Left renal pelvis (tissue), 4 donors: ENCODE data around the gene B3GNT3. TPM values are rescaled to one million over a fixed set of nuclear protein-coding genes. Genes with fewer than 3 reads are reported as not detected.
A peak's percentile ranks its signal among the peaks of the same experiment; 100 is the strongest.

Source experiments
- DNase-seq, 4 donors: peaks; one replicate each; pipeline ENCODE4 v3.0.0-alpha.2; 2013; ENCODE audit warnings: low read depth in 4 of 4, low spot score in 3 of 4
- polyA plus RNA-seq, 4 donors: library from polyadenylated mRNA; unstranded; fragments of 120-200 nt; gene quantifications; one replicate each; pipeline ENCODE4 v1.2.1, GENCODE V29; 2013; ENCODE audit not compliant: insufficient read length in 4 of 4

B3GNT3 gene
- polyA plus RNA-seq, 4 donors = 0.15 to 13.6 (median 6.3) TPM

DNA sequence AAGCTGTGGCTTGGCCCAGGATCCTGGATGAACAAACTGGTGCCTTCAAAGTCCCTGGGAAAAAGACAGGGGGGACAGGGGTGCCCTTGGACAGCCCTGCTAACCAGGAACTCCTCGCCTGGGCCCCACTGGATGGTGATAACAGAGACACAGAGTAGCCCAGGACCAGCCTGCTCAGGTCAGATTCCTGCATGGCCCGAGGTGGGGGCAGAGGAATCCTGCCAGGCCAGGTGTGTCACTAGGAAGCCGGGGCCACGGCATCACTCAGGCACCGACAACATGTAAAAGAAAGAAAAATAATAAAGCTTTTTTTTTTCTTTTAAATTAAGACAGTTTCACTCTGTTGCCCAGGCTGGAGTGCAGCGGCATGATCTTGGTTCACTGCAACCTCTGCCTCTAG, 59.1 kb downstream of the B3GNT3 start:
- no peak for DNase-seq

DNA sequence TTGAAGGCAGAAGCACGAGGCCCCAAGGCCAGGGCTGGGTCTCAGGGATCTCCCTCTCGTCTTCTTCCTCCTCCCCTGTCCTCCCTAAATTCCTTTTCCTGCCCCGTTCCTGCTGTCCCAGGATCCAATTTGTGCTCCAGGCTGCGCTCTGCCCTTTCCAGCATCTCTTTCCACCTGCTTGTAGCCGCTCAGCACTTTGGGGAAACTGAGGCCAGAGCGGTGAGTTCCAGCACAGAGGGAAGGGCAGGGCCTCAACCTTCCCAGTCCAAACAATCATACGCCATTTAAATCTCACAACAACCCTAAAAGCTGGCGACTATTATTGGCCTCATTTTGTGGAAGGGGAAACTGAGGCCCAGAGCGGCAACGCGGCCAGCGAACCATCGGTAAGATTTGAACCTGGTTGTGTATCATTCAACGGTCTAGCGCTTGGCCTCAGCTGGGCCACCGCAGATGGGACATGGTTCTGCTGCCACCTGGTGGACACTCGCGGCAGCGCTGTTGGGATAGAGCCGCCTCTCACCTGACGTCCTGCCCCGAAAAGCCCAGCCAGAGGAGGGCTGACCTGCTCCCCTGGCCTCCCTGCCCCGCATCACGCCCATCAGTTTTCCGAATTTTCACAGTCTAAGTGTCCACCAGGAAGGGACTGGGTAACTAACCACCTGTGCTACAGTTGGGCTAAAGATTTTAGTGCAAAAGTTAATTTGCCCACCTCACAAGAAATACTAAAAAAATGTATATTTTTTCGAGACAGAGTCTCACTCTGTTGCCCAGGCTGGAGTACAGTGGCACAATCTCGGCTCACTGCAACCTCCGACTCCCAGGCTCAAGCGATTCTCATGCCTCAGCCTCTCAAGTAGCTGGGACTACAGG, 60.6 kb downstream of the B3GNT3 start:
- DNase-seq = peak in 3 of 4 donors; percentile 29 to 58 (median 56)

DNA sequence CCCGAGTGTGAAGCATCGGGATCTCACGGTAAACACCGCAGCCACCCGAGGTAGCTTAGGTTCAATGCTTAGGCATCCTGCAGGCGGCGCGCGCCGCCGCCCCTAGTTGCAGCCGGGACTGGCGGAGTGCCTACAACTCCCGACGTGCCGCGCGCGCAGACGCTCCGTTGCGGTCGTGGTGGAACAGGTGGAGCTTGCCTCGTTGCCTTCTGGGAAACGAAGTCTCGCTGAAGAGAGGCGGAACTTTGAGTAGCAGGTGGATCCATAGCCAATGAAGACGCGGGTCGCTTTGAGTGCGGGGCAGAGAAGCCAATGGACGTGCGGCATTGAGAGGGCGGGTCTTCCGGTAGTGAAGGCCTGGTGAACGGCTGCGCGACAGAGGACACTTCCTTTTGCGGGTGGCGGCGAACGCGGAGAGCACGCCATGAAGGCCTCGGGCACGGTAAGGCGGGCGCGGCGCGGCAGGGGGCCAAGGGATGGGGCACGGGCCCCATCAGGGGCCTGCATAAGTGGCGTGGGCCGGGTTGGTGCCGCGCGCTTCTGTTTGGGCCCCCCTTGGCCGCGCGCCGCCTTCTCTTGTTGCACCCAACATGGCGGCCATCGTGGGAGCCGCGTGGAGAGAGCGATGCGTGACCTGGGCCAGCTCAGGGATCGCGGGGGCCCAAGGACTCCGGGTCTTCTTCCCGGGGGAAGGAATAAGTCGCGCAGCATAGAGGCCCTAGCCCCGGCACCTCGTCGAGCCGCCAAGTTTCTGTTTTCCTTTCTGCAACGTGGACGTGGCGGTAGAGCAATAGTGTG, 64.8 kb downstream of the B3GNT3 start, which contains the start of gene RPL18A:
TSS of gene RPL18A (plus strand) at position 378 of the 798 bp plus-strand sequence. CDS start at position 425, 47 bp downstream.
- peak; percentile 98 to 99 (median 98) for DNase-seq

DNA sequence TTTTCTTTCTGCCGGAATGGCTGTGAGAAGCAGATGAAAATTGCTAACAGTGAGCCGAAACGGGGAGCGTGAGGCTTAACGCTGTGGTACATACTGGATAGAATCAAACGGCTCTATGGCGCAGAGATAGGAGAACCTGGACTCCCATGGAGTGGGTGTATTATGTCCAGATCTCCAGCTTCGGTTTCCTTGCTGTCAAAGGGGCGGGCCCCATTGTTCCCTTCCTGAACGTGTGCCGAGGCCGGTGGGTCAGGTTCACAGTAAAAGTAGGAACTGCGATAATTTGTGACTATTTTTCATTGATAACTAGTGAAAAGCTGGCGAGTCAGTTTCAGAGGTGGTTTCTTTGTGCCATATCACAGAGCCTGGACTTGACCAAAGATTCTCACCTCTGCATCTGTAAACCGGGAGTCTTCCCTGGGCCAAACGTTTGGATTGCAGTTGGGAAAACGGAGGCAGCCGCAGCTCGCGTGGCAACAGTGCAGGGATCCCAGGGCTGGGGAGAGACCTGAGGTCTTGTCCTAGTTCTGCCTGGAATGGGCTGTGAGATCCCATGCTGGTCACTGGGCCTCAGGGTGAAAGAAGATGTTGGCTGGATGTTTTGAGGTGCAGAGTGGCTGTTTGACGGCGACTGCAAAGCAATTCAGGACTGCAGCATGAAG, 65.5 kb downstream of the B3GNT3 start:
- DNase-seq = no peak

DNA sequence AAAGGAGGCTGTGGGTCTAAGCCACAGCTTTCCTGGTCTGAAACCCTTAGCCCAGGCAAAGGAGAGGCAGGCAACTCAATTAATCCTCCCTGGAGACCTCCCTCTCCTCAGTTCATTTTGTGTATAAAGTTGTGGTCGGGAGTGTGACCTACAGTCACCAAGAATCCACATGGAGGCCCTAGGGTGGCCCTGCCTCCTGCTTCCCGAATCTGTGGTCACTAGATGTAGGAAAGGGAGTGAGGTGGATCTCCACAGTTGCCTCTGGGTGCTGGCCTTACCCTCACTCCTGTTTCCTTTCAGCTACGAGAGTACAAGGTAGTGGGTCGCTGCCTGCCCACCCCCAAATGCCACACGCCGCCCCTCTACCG, 66.0 kb downstream of the B3GNT3 start:
- no peak for DNase-seq

DNA sequence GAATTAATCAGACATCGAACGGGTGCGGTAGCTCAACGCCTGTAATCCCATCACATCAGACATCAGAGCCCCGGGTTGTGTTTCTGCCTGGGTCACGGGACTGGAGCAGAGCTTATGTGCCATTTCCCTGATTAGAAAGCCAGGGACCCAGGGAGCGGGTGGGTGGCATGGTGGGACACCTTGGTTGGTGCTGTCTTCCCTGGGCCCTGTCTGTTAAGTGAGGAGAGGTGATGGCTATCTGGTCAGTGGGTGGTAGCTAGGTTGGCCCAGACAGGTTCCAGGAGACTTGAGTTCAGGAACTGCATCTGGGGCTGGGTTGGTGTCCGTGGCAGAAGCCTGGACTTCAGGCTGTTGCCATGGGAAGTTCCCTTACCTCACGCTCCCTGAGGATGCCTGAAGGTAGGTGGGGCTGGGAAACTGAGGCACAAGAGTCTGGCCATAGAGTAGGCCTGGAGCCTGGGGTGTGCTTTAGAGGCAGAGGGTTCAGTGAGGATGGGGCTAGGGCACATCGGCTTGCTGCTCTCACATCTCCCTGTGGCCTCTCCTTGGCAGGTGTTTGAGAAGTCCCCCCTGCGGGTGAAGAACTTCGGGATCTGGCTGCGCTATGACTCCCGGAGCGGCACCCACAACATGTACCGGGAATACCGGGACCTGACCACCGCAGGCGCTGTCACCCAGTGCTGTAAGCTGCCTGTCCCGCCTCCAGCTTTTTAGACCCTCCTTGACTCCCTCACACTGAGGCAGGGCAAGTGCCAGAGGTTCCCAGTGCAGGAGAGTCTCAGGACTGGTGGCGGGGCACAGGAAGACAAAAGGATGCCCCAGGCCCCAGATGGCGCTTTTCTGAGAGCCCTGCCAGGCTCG, 66.8 kb downstream of the B3GNT3 start:
- no peak for DNase-seq

- DNase-seq = no peak
Measured at GRCh38 chr19:17862711-17863519, 68.0 kb downstream of the B3GNT3 start.

Other genes with a start within 250 kb of the B3GNT3 start
- 10 to 100 TPM; 45.1 to 74.7 (median 52.8) TPM for gene COLGALT1, start 239.5 kb upstream of the B3GNT3 start, polyA plus RNA-seq
- 1 to 10 TPM in 1 of 4 donors, under 1 TPM in 3; 0.10 to 1.2 (median 0.16) TPM for gene UNC13A, start 106.8 kb upstream of the B3GNT3 start, polyA plus RNA-seq
- 10 to 100 TPM; 34.3 to 41.7 (median 37.8) TPM for gene MAP1S, start 75.7 kb upstream of the B3GNT3 start, polyA plus RNA-seq
- gene FCHO1, start 43.7 kb upstream of the B3GNT3 start, polyA plus RNA-seq = 1 to 10 TPM; 2.0 to 3.2 (median 2.4) TPM
- under 1 TPM; 0.21 to 0.40 (median 0.26) TPM for gene INSL3, start 26.4 kb downstream of the B3GNT3 start, polyA plus RNA-seq
- gene JAK3, start 52.8 kb downstream of the B3GNT3 start, polyA plus RNA-seq = 1 to 10 TPM; 2.3 to 4.4 (median 3.3) TPM
- 1,000 to 10,000 TPM in 1 of 4 donors, 100 to 1,000 TPM in 3; 828 to 1,246 (median 866) TPM for gene RPL18A, start 64.8 kb downstream of the B3GNT3 start, polyA plus RNA-seq
- gene SLC5A5, start 76.8 kb downstream of the B3GNT3 start, polyA plus RNA-seq = under 1 TPM in 2 of 4 donors, not detected in 2; 0.06 to 0.08 TPM
- gene CCDC124, start 137.9 kb downstream of the B3GNT3 start, polyA plus RNA-seq = 10 to 100 TPM; 42.7 to 85.4 (median 54.5) TPM
- 1 to 10 TPM; 3.6 to 7.3 (median 5.4) TPM for gene KCNN1, start 172.0 kb downstream of the B3GNT3 start, polyA plus RNA-seq
- 1 to 10 TPM; 3.8 to 5.5 (median 4.8) TPM for gene ARRDC2, start 213.0 kb downstream of the B3GNT3 start, polyA plus RNA-seq